ENCODE measurements around the gene ARHGAP23. TPM values are rescaled to one million over a fixed set of nuclear protein-coding genes. Genes with fewer than 3 reads are reported as not detected.

ARHGAP23 gene
- polyA plus RNA-seq, 3 donors: 0.03 to 0.21 (median 0.09) TPM

DNA sequence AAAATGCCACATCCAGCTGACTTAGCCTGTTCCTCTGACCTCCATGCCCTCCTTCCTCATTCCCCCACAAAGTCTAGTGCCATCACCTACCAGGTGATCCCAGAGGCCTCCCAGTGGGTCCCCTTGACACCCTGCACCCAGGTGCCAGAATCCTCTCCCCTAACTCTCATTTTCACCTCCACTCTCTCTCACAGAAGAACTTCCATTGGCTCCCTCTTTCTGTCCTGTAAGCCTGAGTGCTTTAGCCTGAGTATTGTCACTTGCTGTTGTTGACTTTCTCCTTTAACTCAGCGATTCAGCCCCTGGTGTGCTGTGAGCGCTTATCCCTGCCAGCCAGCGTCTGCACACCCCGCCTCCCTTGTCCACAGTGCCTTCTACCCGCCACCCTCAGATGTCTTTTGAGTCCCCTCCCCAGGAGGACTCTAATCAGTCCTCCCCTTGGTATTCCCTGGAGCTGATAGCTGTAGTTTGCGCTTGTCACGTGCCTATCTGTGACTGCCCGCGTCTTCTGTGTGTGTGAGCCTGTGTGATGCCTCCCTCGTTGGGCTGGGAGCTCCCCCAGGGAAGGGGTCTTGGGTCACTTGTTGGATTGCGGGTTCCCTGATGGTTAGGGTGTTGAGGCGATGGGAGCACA, 31.9 kb downstream of the ARHGAP23 start:
- intact Hi-C loops (cut with micrococcal nuclease): no loop called here
- TF ChIP-seq, protein P1, sequence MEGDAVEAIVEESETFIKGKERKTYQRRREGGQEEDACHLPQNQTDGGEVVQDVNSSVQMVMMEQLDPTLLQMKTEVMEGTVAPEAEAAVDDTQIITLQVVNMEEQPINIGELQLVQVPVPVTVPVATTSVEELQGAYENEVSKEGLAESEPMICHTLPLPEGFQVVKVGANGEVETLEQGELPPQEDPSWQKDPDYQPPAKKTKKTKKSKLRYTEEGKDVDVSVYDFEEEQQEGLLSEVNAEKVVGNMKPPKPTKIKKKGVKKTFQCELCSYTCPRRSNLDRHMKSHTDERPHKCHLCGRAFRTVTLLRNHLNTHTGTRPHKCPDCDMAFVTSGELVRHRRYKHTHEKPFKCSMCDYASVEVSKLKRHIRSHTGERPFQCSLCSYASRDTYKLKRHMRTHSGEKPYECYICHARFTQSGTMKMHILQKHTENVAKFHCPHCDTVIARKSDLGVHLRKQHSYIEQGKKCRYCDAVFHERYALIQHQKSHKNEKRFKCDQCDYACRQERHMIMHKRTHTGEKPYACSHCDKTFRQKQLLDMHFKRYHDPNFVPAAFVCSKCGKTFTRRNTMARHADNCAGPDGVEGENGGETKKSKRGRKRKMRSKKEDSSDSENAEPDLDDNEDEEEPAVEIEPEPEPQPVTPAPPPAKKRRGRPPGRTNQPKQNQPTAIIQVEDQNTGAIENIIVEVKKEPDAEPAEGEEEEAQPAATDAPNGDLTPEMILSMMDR (IDR thresholded peaks at IDR 0.05): no peak
- H3K4me2 ChIP-seq (replicated peaks; ENCODE audit: extremely low read depth, low read length, poor library complexity, severe bottlenecking): no peak overlapping the region

DNA sequence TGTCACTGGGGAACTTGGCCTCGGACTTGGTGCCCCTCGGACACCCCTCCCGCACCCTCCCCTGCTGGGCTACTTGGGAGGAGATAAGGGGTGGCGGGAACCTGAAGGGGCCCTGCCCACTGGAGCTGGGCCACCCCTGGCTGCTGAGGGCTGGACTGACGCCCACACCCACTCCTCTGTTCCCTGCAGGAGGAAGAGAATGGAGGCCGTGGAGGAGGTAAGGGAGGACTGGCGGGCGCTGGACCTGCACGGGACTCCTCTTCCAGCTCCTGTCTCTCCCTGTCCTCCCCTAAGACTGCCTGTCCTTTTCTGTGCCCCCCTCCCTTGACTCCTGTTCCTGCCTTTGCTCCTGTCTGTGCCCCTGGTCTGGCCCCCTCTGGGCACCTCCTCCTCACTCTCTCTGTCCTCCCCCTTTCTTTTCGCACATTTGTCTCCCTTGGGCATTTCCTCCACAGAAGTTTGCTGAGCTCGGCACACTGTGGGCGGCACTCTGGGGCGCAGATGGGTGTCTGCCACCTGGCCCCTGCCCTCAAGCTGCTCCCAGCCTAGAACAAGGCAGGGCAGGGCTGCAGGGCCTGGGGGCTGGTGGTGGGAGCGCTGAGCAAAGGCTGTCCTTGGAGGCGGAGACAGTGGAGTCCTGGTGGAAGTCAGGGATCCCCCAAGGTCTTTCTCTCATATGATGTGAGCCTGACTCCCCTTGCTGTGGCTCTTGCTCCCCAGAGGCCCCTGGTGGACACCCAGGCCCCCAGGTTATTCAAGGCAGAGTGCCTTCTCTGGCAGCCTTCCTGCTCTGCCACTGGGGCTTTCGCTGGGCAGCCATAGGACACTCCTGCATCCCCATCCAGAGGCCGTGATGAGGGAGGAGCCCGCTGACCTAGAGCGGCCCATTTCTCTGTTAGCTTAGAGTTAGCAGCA, 32.7 kb downstream of the ARHGAP23 start:
- intact Hi-C loops (cut with micrococcal nuclease): no loop called here
- Mint-ChIP-seq H3K4me3 (no peak overlapping the region), H3K27ac (no peak overlapping the region), H3K36me3 (peaks cover 6 to 9% of the 10 kb centered on the region in 2 donors), H3K4me1 (no peaks in the 10 kb centered on the region), H3K27me3 (ENCODE audit: low read depth in 3 of 3) (peaks cover 3 to 5% (median 4%) of the 10 kb centered on the region in 3 donors), H3K9me3 (no peaks in the 10 kb centered on the region)
- Histone ChIP-seq H3K9ac (ENCODE audit: insufficient read depth, low read length, poor library complexity, severe bottlenecking) (no peak overlapping the region), H3K9me3 (replicated peaks in 1 of 2; ENCODE audit: control insufficient read depth in 1 of 2, insufficient read depth in 1 of 2, low read length in 2 of 2) (no peaks in the 10 kb centered on the region), H3K27me3 (ENCODE audit: control insufficient read depth in 2 of 2, insufficient read depth in 2 of 2, low read length in 2 of 2) (no peaks in the 10 kb centered on the region), H3K4me3 (replicated peaks in 1 of 3; ENCODE audit: low read depth in 2 of 3, low read length in 3 of 3) (no peak overlapping the region), H3K4me1 (ENCODE audit: control insufficient read depth in 1 of 2, insufficient read depth in 2 of 2, low read length in 2 of 2) (no peaks in the 10 kb centered on the region), H3K4me2 (replicated peaks; ENCODE audit: extremely low read depth, low read length, poor library complexity, severe bottlenecking) (no peak overlapping the region), H2AFZ (ENCODE audit: insufficient read depth, low read depth, low read length, poor library complexity, severe bottlenecking) (no peak overlapping the region), H3K27ac (ENCODE audit: low read depth in 1 of 2, low read length in 2 of 2) (no peak overlapping the region), H3K79me2 (ENCODE audit: insufficient read depth, low read length) (no peaks in the 10 kb centered on the region), H4K20me1 (ENCODE audit: insufficient read depth, low read length) (no peaks in the 10 kb centered on the region), H3K36me3 (replicated peaks in 1 of 2; ENCODE audit: control insufficient read depth in 1 of 2, insufficient read depth in 2 of 2, low read length in 2 of 2) (no peaks in the 10 kb centered on the region)
- WGBS (ENCODE audit: insufficient coverage): 91% methylated on average over 12 of the region's 19 CpGs
- DNase-seq: no peak
- TF ChIP-seq, protein P1 (IDR thresholded peaks at IDR 0.05): no peak

More for the DNA sequence above, 31.9 kb downstream of the ARHGAP23 start:
- Histone ChIP-seq H3K27ac (ENCODE audit: low read depth in 1 of 2, low read length in 2 of 2) (no peak overlapping the region), H4K20me1 (ENCODE audit: insufficient read depth, low read length) (no peaks in the 10 kb centered on the region), H3K9ac (ENCODE audit: insufficient read depth, low read length, poor library complexity, severe bottlenecking) (no peak overlapping the region), H3K4me3 (replicated peaks in 1 of 3; ENCODE audit: low read depth in 2 of 3, low read length in 3 of 3) (no peak overlapping the region), H3K9me3 (replicated peaks in 1 of 2; ENCODE audit: control insufficient read depth in 1 of 2, insufficient read depth in 1 of 2, low read length in 2 of 2) (no peaks in the 10 kb centered on the region), H3K27me3 (ENCODE audit: control insufficient read depth in 2 of 2, insufficient read depth in 2 of 2, low read length in 2 of 2) (no peaks in the 10 kb centered on the region), H2AFZ (ENCODE audit: insufficient read depth, low read depth, low read length, poor library complexity, severe bottlenecking) (no peak overlapping the region), H3K4me1 (ENCODE audit: control insufficient read depth in 1 of 2, insufficient read depth in 2 of 2, low read length in 2 of 2) (no peaks in the 10 kb centered on the region), H3K36me3 (replicated peaks in 1 of 2; ENCODE audit: control insufficient read depth in 1 of 2, insufficient read depth in 2 of 2, low read length in 2 of 2) (no peaks in the 10 kb centered on the region), H3K79me2 (ENCODE audit: insufficient read depth, low read length) (no peaks in the 10 kb centered on the region)
- H3K4me1 Mint-ChIP-seq: no peaks in the 10 kb centered on the region
- 87% methylated on average over 10 of the region's 12 CpGs for WGBS (ENCODE audit: insufficient coverage)
- no peak for DNase-seq
- H3K9me3 Mint-ChIP-seq: no peaks in the 10 kb centered on the region
- no peak overlapping the region for H3K27ac Mint-ChIP-seq
- H3K36me3 Mint-ChIP-seq: peaks cover 6 to 9% of the 10 kb centered on the region in 2 donors
- H3K27me3 Mint-ChIP-seq (ENCODE audit: low read depth in 3 of 3): peaks cover 3 to 5% (median 3%) of the 10 kb centered on the region in 3 donors
- H3K4me3 Mint-ChIP-seq: no peak overlapping the region
